H9 (cell line): ENCODE measurements around the gene FGD5. TPM values are rescaled to one million over a fixed set of nuclear protein-coding genes. Genes with fewer than 3 reads are reported as not detected.

Source experiments
- DNase-seq: peaks from one replicate; pipeline ENCODE4 v3.0.0-alpha.2; 2017
- H2AFZ ChIP-seq: one replicate; pipeline ENCODE4 v1.6.1; 2013; ENCODE audit warnings: mild to moderate bottlenecking, low read length, control low read depth, moderate library complexity
- H2AK5ac ChIP-seq: 2 replicates; pipeline ENCODE4 v1.6.1; 2013; ENCODE audit warnings: low read length, control low read depth, mixed read lengths; ENCODE audit not compliant: insufficient read length
- H2BK120ac ChIP-seq: one replicate; pipeline ENCODE4 v1.6.1; 2013; ENCODE audit warnings: low read depth, mild to moderate bottlenecking, low read length, control low read depth, inconsistent platforms; ENCODE audit not compliant: poor library complexity, severe bottlenecking
- H2BK12ac ChIP-seq: 2 replicates; pipeline ENCODE4 v1.6.1; 2013; ENCODE audit warnings: low read length, control low read depth, mixed read lengths, low read depth; ENCODE audit not compliant: insufficient read length
- H2BK15ac ChIP-seq: 2 replicates; pipeline ENCODE4 v1.6.1; 2013; ENCODE audit warnings: low read depth, low read length, control low read depth
- H2BK20ac ChIP-seq: one replicate; pipeline ENCODE4 v1.6.1; 2013; ENCODE audit warnings: low read depth, mild to moderate bottlenecking, low read length, control low read depth, inconsistent platforms; ENCODE audit not compliant: poor library complexity, severe bottlenecking
- H2BK5ac ChIP-seq: 2 replicates; pipeline ENCODE4 v1.6.1; 2013; ENCODE audit warnings: low read length, control low read depth, mixed read lengths; ENCODE audit not compliant: insufficient read length
- H3K14ac ChIP-seq: 2 replicates; pipeline ENCODE4 v1.6.1; 2013; ENCODE audit warnings: low read length, control low read depth; ENCODE audit not compliant: insufficient read depth
- H3K18ac ChIP-seq: 2 replicates; pipeline ENCODE4 v1.6.1; 2013; ENCODE audit warnings: low read depth, mild to moderate bottlenecking, mixed read lengths, low read length, control low read depth; ENCODE audit not compliant: insufficient read length
- H3K23ac ChIP-seq: 2 replicates; pipeline ENCODE4 v1.6.1; 2013; ENCODE audit warnings: low read length, control low read depth, mixed read lengths, low read depth; ENCODE audit not compliant: insufficient read length
- H3K23me2 ChIP-seq: 2 replicates; pipeline ENCODE4 v1.6.1; 2013; ENCODE audit warnings: low read depth, mild to moderate bottlenecking, mixed read lengths, low read length, control low read depth; ENCODE audit not compliant: insufficient read length, poor library complexity, severe bottlenecking
- H3K27ac ChIP-seq: 2 replicates; pipeline ENCODE4 v1.5.1; 2013; ENCODE audit warnings: low read length, control low read depth, mixed read lengths, low read depth; ENCODE audit not compliant: insufficient read length
- H3K27me3 ChIP-seq: 2 replicates; pipeline ENCODE4 v1.6.1; 2013; ENCODE audit warnings: low read length, control low read depth, inconsistent platforms; ENCODE audit not compliant: insufficient read depth
- H3K4ac ChIP-seq: 2 replicates; pipeline ENCODE4 v1.6.1; 2013; ENCODE audit warnings: low read depth, mild to moderate bottlenecking, control low read depth, inconsistent platforms, low read length, moderate library complexity
- H3K4me1 ChIP-seq: 2 replicates; pipeline ENCODE4 v1.6.1; 2013; ENCODE audit warnings: low read length, control low read depth, inconsistent platforms; ENCODE audit not compliant: insufficient read depth
- H3K4me2 ChIP-seq: 2 replicates; pipeline ENCODE4 v1.6.1; 2013; ENCODE audit warnings: low read length, control low read depth, mixed read lengths; ENCODE audit not compliant: insufficient read length, insufficient read depth
- H3K56ac ChIP-seq: 2 replicates; pipeline ENCODE4 v1.6.1; 2013; ENCODE audit warnings: low read depth, mild to moderate bottlenecking, mixed read lengths, low read length, control low read depth; ENCODE audit not compliant: insufficient read length
- H3K79me1 ChIP-seq: 2 replicates; pipeline ENCODE4 v1.6.1; 2013; ENCODE audit warnings: low read depth, mild to moderate bottlenecking, moderate library complexity, low read length, control low read depth, inconsistent platforms; ENCODE audit not compliant: insufficient read depth, poor library complexity, severe bottlenecking
- H3K79me2 ChIP-seq: 2 replicates; pipeline ENCODE4 v1.6.1; 2013; ENCODE audit warnings: low read length, control low read depth, inconsistent platforms; ENCODE audit not compliant: insufficient read depth
- H3K9ac ChIP-seq: 2 replicates; pipeline ENCODE4 v1.6.1; 2013; ENCODE audit warnings: low read length, control low read depth, mixed read lengths; ENCODE audit not compliant: insufficient read length; ENCODE audit errors: extremely low read depth
- H3K9me3 ChIP-seq: one replicate; pipeline ENCODE4 v1.6.1; 2013; ENCODE audit warnings: low read depth, low read length, inconsistent platforms; ENCODE audit not compliant: control insufficient read depth
- H3T11ph ChIP-seq: one replicate; pipeline ENCODE4 v1.6.1; 2013; ENCODE audit warnings: mild to moderate bottlenecking, low read length, control low read depth, inconsistent platforms
- H4K20me1 ChIP-seq: one replicate; pipeline ENCODE4 v1.6.1; 2013; ENCODE audit not compliant: control insufficient read depth, insufficient read length, insufficient read depth
- H4K5ac ChIP-seq: 2 replicates; pipeline ENCODE4 v1.6.1; 2013; ENCODE audit warnings: low read depth, mild to moderate bottlenecking, mixed read lengths, low read length, control low read depth; ENCODE audit not compliant: insufficient read length
- H4K8ac ChIP-seq: replicated peaks from 2 replicates; pipeline ENCODE4 v1.6.1; 2013; ENCODE audit warnings: low read length, control low read depth, mixed read lengths, low read depth; ENCODE audit not compliant: insufficient read length
- H4K91ac ChIP-seq: 2 replicates; pipeline ENCODE4 v1.6.1; 2013; ENCODE audit warnings: low read depth, mild to moderate bottlenecking, moderate library complexity, mixed read lengths, low read length, control low read depth; ENCODE audit not compliant: insufficient read length
- H3K27ac Mint-ChIP-seq, 3 experiments: 2 replicates in 2 of 3; 3 replicates in 1 of 3; pipeline ENCODE4 v1.8.0; 2020 to 2021; ENCODE audit warnings: mixed read lengths in 3 of 3, mild to moderate bottlenecking in 1 of 3, moderate library complexity in 1 of 3
- H3K27me3 Mint-ChIP-seq: 2 replicates; pipeline ENCODE4 v1.8.0; 2021; ENCODE audit warnings: low read depth, mild to moderate bottlenecking, moderate library complexity, mixed read lengths
- H3K36me3 Mint-ChIP-seq, 3 experiments: 2 replicates in 2 of 3; 3 replicates in 1 of 3; pipeline ENCODE4 v1.8.0; 2020 to 2021; ENCODE audit warnings: low read depth in 3 of 3, mixed read lengths in 3 of 3; ENCODE audit not compliant: insufficient read depth in 1 of 3
- H3K4me1 Mint-ChIP-seq, 2 experiments: 2 replicates each; pipeline ENCODE4 v1.8.0; 2020; ENCODE audit warnings: mixed read lengths in 2 of 2
- H3K4me3 Mint-ChIP-seq, 2 experiments: 2 replicates in 1 of 2; 3 replicates in 1 of 2; pipeline ENCODE4 v1.8.0; 2020 to 2021; ENCODE audit warnings: mild to moderate bottlenecking in 2 of 2, mixed read lengths in 2 of 2, moderate library complexity in 1 of 2
- H3K9me3 Mint-ChIP-seq, 2 experiments: 2 replicates in 1 of 2; 3 replicates in 1 of 2; pipeline ENCODE4 v1.8.0; 2020; ENCODE audit warnings: mild to moderate bottlenecking in 2 of 2, mixed read lengths in 2 of 2, moderate library complexity in 1 of 2
- WGBS: extraction: QIAGEN DNeasy Blood & Tissue Kit; methylation state at CpG from one replicate; pipeline ENCODE4 v1.1.7; 2013; ENCODE audit warnings: missing lambda C conversion rate, low lambda C conversion rate, mixed read lengths; ENCODE audit not compliant: insufficient read length; ENCODE audit errors: extremely low coverage; 5-methylcytosine and 5-hydroxymethylcytosine counted together
- total RNA-seq: library from RNA; stranded (reverse); gene quantifications from 2 replicates; pipeline ENCODE4 v1.2.1, GENCODE V29; 2021
- TF ChIP-seq, protein P1 (sequence below): fragments of 200-600 bp; sonication (generic); conservative IDR thresholded peaks from 3 replicates; pipeline ENCODE4 v1.8.0; 2021; ENCODE audit warnings: antibody characterized with exemption, mild to moderate bottlenecking

FGD5 gene
- total RNA-seq, 1 experiment from 2014 or later, result 7.8 TPM

DNA sequence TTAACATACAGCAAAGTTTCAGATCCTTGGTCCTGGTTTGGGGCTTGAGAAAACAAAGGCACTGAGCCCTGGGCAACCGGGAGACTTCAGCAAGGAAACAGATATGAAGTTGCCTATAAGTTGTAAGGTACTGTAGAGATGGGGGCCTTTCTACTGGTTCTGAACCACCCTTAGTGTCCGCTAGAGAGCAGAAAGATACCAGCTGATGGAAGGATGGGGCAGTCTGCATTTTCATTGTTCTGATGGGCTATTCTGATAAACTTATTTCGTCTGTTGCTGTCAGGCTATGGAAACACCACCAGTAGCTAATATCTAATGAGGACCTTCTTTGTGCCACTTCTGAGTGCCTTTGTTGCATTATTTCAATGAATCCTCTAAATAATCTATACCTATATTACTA, 38.7 kb downstream of the FGD5 start:
- H3K4me2 ChIP-seq, result no peak overlapping the region
- Mint-ChIP-seq H3K36me3 (peaks cover 0 to 4% (median 0%) of the 10 kb centered on the region in 3 experiments; a peak in 1 of 7 replicates), H3K27ac (no peak overlapping the region; a peak in 1 of 7 replicates), H3K9me3 (peaks cover 0 to 10% of the 10 kb centered on the region in 2 experiments; a peak in 1 of 5 replicates), H3K4me1 (peaks cover 19 to 31% of the 10 kb centered on the region in 2 experiments), H3K4me3 (no peak overlapping the region), H3K27me3 (peaks cover 2% of the 10 kb centered on the region)
- H4K20me1 ChIP-seq, result no peaks in the 10 kb centered on the region
- H3T11ph ChIP-seq, result no peak overlapping the region
- TF ChIP-seq, protein P1, sequence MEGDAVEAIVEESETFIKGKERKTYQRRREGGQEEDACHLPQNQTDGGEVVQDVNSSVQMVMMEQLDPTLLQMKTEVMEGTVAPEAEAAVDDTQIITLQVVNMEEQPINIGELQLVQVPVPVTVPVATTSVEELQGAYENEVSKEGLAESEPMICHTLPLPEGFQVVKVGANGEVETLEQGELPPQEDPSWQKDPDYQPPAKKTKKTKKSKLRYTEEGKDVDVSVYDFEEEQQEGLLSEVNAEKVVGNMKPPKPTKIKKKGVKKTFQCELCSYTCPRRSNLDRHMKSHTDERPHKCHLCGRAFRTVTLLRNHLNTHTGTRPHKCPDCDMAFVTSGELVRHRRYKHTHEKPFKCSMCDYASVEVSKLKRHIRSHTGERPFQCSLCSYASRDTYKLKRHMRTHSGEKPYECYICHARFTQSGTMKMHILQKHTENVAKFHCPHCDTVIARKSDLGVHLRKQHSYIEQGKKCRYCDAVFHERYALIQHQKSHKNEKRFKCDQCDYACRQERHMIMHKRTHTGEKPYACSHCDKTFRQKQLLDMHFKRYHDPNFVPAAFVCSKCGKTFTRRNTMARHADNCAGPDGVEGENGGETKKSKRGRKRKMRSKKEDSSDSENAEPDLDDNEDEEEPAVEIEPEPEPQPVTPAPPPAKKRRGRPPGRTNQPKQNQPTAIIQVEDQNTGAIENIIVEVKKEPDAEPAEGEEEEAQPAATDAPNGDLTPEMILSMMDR, result peak; percentile 54
- H3K56ac ChIP-seq, result no peak overlapping the region
- H3K9ac ChIP-seq, result no peak overlapping the region
- H2BK120ac ChIP-seq, result no peak overlapping the region
- DNase-seq, result no peak
- no peak overlapping the region for H3K18ac ChIP-seq
- no peaks in the 10 kb centered on the region for H3K9me3 ChIP-seq
- H3K79me2 ChIP-seq, result no peaks in the 10 kb centered on the region
- no peak overlapping the region for H4K8ac ChIP-seq
- no peak overlapping the region for H2BK5ac ChIP-seq
- H2AFZ ChIP-seq, result no peak overlapping the region
- no peaks in the 10 kb centered on the region for H3K23me2 ChIP-seq
- H3K27me3 ChIP-seq, result no peaks in the 10 kb centered on the region
- no peak overlapping the region for H2AK5ac ChIP-seq
- no peaks in the 10 kb centered on the region; the same call in 1 of the 2 replicates for H3K4me1 ChIP-seq
- H3K27ac ChIP-seq, result no peak overlapping the region
- no CpG with 5 or more reads among the region's 3 CpGs for WGBS
- no peak overlapping the region for H4K5ac ChIP-seq
- no peaks in the 10 kb centered on the region for H3K79me1 ChIP-seq
- no peak overlapping the region for H3K4ac ChIP-seq
- H2BK12ac ChIP-seq, result no peak overlapping the region
- no peak overlapping the region for H2BK15ac ChIP-seq
- H2BK20ac ChIP-seq, result no peak overlapping the region
- no peak overlapping the region for H3K14ac ChIP-seq
- no peak overlapping the region for H4K91ac ChIP-seq
- no peak overlapping the region for H3K23ac ChIP-seq
